MV-4-11 (cell line): ENCODE data around the gene IMP4.
"Not testable (repeated sequence)": the region's sequence is repeated elsewhere in the genome, so short reads cannot be mapped to it uniquely, and the experiment has no call there.

Source experiments
- DNase-seq: peaks from one replicate; lab custom pipeline; 2025; lab: John Stamatoyannopoulos, UW

Gene IMP4

GRCh38 chr2:130342533-130343275, at the start of gene IMP4:
TSS of gene IMP4 (plus strand) at chr2:130342897. CDS start at chr2:130342933, 36 bp downstream.
- peak; percentile 100 for DNase-seq

GRCh38 chr2:130300258-130300969, 42.3 kb upstream of the IMP4 start:
- no peak for DNase-seq

GRCh38 chr2:130300970-130301348, 41.7 kb upstream of the IMP4 start:
- no peak for DNase-seq

GRCh38 chr2:130302164-130302886, 40.4 kb upstream of the IMP4 start:
- DNase-seq = no peak

GRCh38 chr2:130303169-130303568, 39.5 kb upstream of the IMP4 start:
- no peak for DNase-seq

GRCh38 chr2:130304726-130305125, 38.0 kb upstream of the IMP4 start:
- DNase-seq = no peak

- DNase-seq = no peak
These were observed 34.8 kb upstream of the IMP4 start for GRCh38 chr2:130307850-130308249.

- no peak for DNase-seq
These were observed 31.8 kb upstream of the IMP4 start for GRCh38 chr2:130310881-130311280.

GRCh38 chr2:130313812-130314334, 28.8 kb upstream of the IMP4 start:
- no peak for DNase-seq

GRCh38 chr2:130314377-130314776, 28.3 kb upstream of the IMP4 start:
- DNase-seq = no peak

GRCh38 chr2:130316596-130316995, 26.1 kb upstream of the IMP4 start:
- DNase-seq = no peak

GRCh38 chr2:130318906-130319305, 23.8 kb upstream of the IMP4 start:
- DNase-seq = no peak

GRCh38 chr2:130319536-130319935, 23.2 kb upstream of the IMP4 start:
- DNase-seq = no peak

GRCh38 chr2:130327703-130328527, 14.8 kb upstream of the IMP4 start:
- no peak for DNase-seq

GRCh38 chr2:130328710-130329109, 14.0 kb upstream of the IMP4 start:
- no peak for DNase-seq

GRCh38 chr2:130332271-130333073, 10.2 kb upstream of the IMP4 start:
- DNase-seq = peak; percentile 63

- DNase-seq = not testable (repeated sequence)
These were observed 9.4 kb upstream of the IMP4 start for GRCh38 chr2:130333253-130333652.

GRCh38 chr2:130334026-130334425, 8.7 kb upstream of the IMP4 start:
- no peak for DNase-seq

- no peak for DNase-seq
These were observed 7.5 kb upstream of the IMP4 start for GRCh38 chr2:130335226-130335625.

GRCh38 chr2:130336150-130336876, 6.4 kb upstream of the IMP4 start:
- DNase-seq = no peak
